Ovary (tissue), 3 donors: Measurements from ENCODE around the gene KBTBD13.

Experiments used
- POLR2A ChIP-seq: fragments of 450-650 bp; IDR thresholded peaks from one replicate; pipeline ENCODE4 v1.6.1; 2017; ENCODE audit warnings: antibody characterized with exemption, mild to moderate bottlenecking, moderate library complexity
- TF ChIP-seq, protein P1 (sequence below), 3 donors: fragments of 450-650 bp in 2 of 3; fragments of 200-600 bp in 1 of 3; IDR thresholded peaks; one replicate each; pipeline versions ENCODE4 v1.5.1 to v1.8.0; 2016 to 2022; ENCODE audit warnings: antibody characterized with exemption in 3 of 3, mild to moderate bottlenecking in 1 of 3
- donor health status: DM: no; HTN: no; CAD: no.

- TF ChIP-seq, protein P1, sequence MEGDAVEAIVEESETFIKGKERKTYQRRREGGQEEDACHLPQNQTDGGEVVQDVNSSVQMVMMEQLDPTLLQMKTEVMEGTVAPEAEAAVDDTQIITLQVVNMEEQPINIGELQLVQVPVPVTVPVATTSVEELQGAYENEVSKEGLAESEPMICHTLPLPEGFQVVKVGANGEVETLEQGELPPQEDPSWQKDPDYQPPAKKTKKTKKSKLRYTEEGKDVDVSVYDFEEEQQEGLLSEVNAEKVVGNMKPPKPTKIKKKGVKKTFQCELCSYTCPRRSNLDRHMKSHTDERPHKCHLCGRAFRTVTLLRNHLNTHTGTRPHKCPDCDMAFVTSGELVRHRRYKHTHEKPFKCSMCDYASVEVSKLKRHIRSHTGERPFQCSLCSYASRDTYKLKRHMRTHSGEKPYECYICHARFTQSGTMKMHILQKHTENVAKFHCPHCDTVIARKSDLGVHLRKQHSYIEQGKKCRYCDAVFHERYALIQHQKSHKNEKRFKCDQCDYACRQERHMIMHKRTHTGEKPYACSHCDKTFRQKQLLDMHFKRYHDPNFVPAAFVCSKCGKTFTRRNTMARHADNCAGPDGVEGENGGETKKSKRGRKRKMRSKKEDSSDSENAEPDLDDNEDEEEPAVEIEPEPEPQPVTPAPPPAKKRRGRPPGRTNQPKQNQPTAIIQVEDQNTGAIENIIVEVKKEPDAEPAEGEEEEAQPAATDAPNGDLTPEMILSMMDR (IDR thresholded peaks at IDR 0.05) = no peak
- no peak for TF ChIP-seq POLR2A
Measured at GRCh38 chr15:65105038-65105437, 28.5 kb downstream of the KBTBD13 start.
